ENCODE results near the gene TMEM72. TPM values are rescaled to one million over a fixed set of nuclear protein-coding genes. Genes with fewer than 3 reads are reported as not detected.

Gene TMEM72
- total RNA-seq, 1 donor from 2014 or later = not detected

DNA sequence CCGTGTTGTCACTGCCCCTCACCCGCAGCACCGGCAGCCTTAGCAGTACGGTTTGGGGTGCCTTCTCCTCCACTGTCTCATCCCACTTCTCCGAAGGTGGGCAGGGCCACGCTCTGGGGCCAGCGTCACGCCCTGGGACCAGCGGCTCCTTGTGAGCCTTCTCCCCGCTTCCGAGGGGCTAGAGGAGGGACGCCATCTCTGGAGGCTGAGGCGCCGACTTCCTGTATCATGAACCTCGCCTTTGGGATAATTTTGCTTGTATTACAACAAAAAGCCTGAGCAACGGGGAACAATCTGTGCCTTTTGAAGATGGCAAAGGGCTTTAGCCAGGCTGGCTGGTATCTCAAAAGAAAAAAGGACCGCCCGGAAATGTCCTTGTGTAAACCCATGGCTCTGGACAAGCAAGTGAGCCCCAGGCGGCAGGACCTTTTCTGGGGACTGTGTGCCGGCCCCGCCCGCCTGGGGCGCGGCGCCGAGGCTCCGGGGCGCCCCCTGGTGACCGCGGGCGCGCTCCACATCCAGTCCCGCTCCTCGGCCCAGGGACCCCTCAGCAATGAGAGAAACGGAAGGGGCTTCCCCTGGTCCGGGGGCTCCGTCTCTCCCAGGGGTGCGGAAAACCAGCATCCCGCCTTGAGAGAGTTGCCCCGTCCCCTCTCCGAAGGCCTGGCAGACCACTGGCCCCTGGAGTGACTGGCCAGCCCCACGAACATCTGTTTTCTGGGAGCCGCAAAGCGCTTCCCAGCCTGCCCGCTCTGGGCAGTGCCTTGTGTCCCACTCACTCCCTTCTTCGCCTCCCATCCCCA lies 63.7 kb downstream of the TMEM72 start:
- no peaks in the 10 kb centered on the region for H3K27me3 ChIP-seq (ENCODE audit: control insufficient read depth, insufficient read depth, low read length)
- TF ChIP-seq, protein P1, sequence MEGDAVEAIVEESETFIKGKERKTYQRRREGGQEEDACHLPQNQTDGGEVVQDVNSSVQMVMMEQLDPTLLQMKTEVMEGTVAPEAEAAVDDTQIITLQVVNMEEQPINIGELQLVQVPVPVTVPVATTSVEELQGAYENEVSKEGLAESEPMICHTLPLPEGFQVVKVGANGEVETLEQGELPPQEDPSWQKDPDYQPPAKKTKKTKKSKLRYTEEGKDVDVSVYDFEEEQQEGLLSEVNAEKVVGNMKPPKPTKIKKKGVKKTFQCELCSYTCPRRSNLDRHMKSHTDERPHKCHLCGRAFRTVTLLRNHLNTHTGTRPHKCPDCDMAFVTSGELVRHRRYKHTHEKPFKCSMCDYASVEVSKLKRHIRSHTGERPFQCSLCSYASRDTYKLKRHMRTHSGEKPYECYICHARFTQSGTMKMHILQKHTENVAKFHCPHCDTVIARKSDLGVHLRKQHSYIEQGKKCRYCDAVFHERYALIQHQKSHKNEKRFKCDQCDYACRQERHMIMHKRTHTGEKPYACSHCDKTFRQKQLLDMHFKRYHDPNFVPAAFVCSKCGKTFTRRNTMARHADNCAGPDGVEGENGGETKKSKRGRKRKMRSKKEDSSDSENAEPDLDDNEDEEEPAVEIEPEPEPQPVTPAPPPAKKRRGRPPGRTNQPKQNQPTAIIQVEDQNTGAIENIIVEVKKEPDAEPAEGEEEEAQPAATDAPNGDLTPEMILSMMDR (IDR thresholded peaks at IDR 0.05; ENCODE audit: insufficient read depth, low read length, poor library complexity, severe bottlenecking) = peak; percentile 51
- no peak overlapping the region for H3K4me3 ChIP-seq (ENCODE audit: low read depth, low read length)
- no peaks in the 10 kb centered on the region for H3K36me3 ChIP-seq (ENCODE audit: control insufficient read depth, insufficient read depth, low read length)
- no peak for DNase-seq (ENCODE audit: low read depth)

DNA sequence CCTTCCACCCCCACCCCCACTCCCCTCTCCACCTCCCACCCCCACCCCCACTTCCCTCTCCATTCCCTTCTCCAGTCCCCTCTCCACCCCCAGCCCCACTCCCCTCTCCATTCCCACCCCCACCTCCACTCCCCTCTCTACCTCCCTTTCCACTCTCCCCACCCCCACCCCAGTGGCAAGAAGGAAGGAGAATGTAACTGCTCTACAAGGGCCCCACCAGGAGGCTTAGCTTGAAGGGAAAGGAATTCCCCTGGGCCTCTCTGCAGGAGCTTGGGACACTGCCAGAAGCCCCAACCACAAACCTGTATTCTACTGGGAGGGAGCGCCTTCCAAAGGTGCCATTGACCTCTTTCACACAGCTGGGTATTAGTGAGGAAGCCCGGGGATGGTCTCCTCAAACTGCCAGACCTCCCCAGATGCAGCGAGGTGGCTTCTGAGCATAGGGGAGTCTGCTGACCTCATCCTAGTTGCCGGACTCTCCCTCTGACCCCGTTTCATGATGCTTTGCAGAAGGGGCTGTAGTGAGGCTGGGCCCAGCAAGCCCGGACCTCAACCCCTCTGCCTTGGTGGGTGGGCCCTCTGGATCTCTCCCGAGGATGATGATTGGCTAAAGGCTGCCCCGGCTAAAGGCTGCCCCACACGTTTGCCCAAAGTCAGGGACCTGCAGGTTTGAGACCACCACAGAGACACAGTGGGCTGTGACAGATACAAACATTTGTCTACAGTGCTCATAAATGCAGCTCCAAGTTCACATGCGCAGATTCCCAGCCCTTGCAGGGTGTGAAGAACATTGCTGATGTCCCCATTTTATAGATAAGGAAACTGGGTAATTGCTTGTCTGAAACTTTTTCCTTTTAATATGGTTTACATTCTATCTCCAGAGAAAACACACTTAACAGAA lies 64.5 kb downstream of the TMEM72 start:
- peak; percentile 77 for DNase-seq (ENCODE audit: low read depth)
- Histone ChIP-seq H3K36me3 (ENCODE audit: control insufficient read depth, insufficient read depth, low read length) (no peaks in the 10 kb centered on the region), H3K4me3 (ENCODE audit: low read depth, low read length) (no peak overlapping the region), H3K27me3 (ENCODE audit: control insufficient read depth, insufficient read depth, low read length) (no peaks in the 10 kb centered on the region)
- TF ChIP-seq, protein P1 (IDR thresholded peaks at IDR 0.05; ENCODE audit: insufficient read depth, low read length, poor library complexity, severe bottlenecking) = peak; percentile 20

DNA sequence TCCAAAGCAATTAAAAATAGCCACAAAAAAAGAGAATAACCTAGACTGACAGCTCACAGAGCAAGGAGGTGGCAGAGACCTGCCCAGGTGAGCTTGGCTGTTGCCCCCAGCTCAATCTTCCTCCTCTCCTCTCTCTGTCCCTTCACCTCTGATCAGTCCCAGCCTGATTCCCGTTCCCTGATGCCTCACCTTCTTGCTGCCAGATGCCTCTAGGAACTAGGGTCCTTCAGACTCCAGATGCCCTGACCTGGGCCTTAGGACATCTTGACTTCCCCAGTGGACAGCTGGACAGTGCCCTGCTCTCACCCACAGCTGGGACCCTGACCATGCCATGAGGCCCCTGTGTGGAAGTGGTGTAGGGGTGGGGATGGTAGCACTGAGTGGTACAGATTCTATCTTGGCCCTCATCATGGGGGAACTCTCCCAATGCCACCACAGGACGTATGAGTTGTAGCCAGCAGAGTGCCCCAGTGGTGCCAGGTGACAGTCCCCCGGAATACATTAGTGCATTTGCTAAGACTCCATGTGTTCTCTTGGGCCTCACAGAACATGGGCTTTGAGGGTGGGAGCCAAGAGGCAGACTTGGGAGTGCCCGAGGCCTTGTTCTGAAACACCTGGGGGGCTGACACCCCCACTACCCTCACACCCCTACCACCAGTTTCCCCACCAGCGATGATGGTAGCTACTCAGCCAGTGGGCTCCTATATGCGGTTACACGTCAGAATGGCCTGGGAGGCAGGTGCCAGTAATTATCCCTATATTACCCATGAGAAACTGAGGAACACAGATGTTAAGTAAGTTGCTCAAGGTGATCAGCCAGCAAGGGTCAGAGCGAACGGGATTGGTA lies 65.4 kb downstream of the TMEM72 start:
- TF ChIP-seq, protein P1 (IDR thresholded peaks at IDR 0.05; ENCODE audit: insufficient read depth, low read length, poor library complexity, severe bottlenecking) = no peak
- no peaks in the 10 kb centered on the region for H3K36me3 ChIP-seq (ENCODE audit: control insufficient read depth, insufficient read depth, low read length)
- no peaks in the 10 kb centered on the region for H3K27me3 ChIP-seq (ENCODE audit: control insufficient read depth, insufficient read depth, low read length)
- H3K4me3 ChIP-seq (ENCODE audit: low read depth, low read length) = no peak overlapping the region
- no peak for DNase-seq (ENCODE audit: low read depth)

DNA sequence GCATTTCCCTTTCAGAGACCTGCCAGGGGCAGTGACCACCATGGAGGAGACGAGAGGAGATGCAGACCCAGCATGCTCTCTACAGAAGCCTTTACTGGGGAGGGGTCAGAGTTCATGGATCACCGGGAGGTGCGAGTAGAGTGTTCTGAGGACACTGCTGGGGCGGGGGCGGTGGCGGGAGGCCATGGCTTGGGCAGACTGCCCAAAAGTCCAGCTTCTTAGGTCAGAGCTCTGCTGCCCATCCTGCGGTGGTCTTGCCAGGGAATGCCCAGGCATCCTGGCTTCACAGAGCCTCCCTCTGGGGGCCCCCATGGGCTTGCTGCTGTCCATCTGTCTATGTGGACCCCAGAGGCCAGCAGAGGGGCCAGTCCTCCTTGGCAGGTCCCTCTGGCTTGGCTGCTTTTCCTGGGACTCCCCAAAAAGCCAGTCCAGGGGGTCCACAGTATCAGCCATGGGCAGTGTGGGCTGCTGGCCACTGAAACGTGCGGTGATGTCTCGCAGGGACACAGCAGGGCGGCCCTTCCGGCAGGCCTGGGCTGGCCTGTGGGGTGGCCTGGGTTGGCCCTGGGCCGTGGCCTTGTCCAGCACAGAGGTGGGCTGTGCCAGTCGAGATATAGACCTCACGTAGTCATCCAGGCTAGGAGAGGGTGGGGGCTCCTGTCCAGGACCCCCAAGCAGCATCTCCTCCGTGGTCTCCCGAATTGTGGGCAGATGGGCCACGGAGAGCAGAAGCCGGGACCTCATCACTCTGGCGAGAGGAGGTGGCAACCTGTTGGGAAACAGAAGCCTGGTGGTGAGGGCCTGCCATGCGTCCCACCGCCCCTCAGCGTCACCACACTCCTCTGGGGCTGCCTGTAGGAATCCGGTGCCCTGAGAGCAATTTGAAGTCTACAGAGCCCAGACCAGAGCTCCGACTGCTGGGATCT lies 66.4 kb downstream of the TMEM72 start:
- no peaks in the 10 kb centered on the region for H3K36me3 ChIP-seq (ENCODE audit: control insufficient read depth, insufficient read depth, low read length)
- H3K27me3 ChIP-seq (ENCODE audit: control insufficient read depth, insufficient read depth, low read length) = no peaks in the 10 kb centered on the region
- H3K4me3 ChIP-seq (ENCODE audit: low read depth, low read length) = no peak overlapping the region
- TF ChIP-seq, protein P1 (IDR thresholded peaks at IDR 0.05; ENCODE audit: insufficient read depth, low read length, poor library complexity, severe bottlenecking) = no peak
- DNase-seq (ENCODE audit: low read depth) = no peak

DNA sequence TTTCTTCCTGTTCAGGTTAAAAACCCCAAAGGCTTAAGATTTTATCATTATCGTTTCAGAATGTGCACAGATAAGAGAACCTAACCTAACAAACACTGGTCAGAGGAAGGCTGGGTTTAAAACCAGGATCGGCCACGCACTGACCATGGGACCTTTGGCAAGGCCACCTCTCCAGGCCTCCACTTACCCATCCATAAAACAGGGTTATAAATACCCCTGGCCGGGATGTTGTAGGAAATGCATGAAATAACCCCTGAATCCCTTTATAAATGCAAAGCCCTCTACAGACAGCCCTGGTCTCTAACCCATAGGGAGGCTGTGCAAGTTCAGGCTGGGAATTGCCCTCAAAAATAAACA lies 67.1 kb downstream of the TMEM72 start:
- no peak for DNase-seq (ENCODE audit: low read depth)
- Histone ChIP-seq H3K4me3 (ENCODE audit: low read depth, low read length) (peak overlapping the region; percentile 37), H3K27me3 (ENCODE audit: control insufficient read depth, insufficient read depth, low read length) (no peaks in the 10 kb centered on the region), H3K36me3 (ENCODE audit: control insufficient read depth, insufficient read depth, low read length) (no peaks in the 10 kb centered on the region)
- TF ChIP-seq, protein P1 (IDR thresholded peaks at IDR 0.05; ENCODE audit: insufficient read depth, low read length, poor library complexity, severe bottlenecking) = no peak
